Liver (tissue), 3 donors: ENCODE results near the gene NFKB2.

ENCODE experiments used
- CTCF ChIP-seq: fragments of 150-350 bp; IDR thresholded peaks from 2 replicates; pipeline ENCODE4 v1.5.1; 2017; ENCODE audit warnings: improper control_type of control experiment, low read depth, low read length; ENCODE audit not compliant: missing input control
- EGR1 ChIP-seq, 2 donors: IDR thresholded peaks; 2 replicates each; pipeline ENCODE4 v1.6.1; 2016 to 2018; ENCODE audit warnings: antibody characterized with exemption in 2 of 2, low read depth in 2 of 2
- RAD21 ChIP-seq, 2 donors: IDR thresholded peaks; 2 replicates each; pipeline ENCODE4 v1.6.1; 2016; ENCODE audit warnings: antibody characterized with exemption in 2 of 2, mild to moderate bottlenecking in 2 of 2
- SP1 ChIP-seq: IDR thresholded peaks from 2 replicates; pipeline ENCODE4 v1.6.1; 2018; ENCODE audit warnings: antibody characterized with exemption, mild to moderate bottlenecking
- TF ChIP-seq, protein P1 (sequence below): IDR thresholded peaks from 2 replicates; pipeline ENCODE4 v1.6.1; 2016; ENCODE audit warnings: antibody characterized with exemption
- TF ChIP-seq, protein P2 (sequence below): IDR thresholded peaks from 2 replicates; pipeline ENCODE4 v1.6.1; 2016; ENCODE audit warnings: antibody characterized with exemption, mild to moderate bottlenecking
- TF ChIP-seq, protein P3 (sequence below): IDR thresholded peaks from 2 replicates; pipeline ENCODE4 v1.6.1; 2016; ENCODE audit warnings: antibody characterized with exemption
- donor health status: healthy.
- donor health status: healthy.

GRCh38 chr10:102429468-102429867 lies 34.0 kb downstream of the NFKB2 start:
- no peak for TF ChIP-seq CTCF
- TF ChIP-seq RAD21 (IDR thresholded peaks at IDR 0.05): no peak
- TF ChIP-seq, protein P1, sequence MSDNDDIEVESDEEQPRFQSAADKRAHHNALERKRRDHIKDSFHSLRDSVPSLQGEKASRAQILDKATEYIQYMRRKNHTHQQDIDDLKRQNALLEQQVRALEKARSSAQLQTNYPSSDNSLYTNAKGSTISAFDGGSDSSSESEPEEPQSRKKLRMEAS: no peak
- TF ChIP-seq EGR1 (IDR thresholded peaks at IDR 0.05; ENCODE audit: low read depth in 2 of 2): no peak
- TF ChIP-seq SP1: no peak
- TF ChIP-seq, protein P2, sequence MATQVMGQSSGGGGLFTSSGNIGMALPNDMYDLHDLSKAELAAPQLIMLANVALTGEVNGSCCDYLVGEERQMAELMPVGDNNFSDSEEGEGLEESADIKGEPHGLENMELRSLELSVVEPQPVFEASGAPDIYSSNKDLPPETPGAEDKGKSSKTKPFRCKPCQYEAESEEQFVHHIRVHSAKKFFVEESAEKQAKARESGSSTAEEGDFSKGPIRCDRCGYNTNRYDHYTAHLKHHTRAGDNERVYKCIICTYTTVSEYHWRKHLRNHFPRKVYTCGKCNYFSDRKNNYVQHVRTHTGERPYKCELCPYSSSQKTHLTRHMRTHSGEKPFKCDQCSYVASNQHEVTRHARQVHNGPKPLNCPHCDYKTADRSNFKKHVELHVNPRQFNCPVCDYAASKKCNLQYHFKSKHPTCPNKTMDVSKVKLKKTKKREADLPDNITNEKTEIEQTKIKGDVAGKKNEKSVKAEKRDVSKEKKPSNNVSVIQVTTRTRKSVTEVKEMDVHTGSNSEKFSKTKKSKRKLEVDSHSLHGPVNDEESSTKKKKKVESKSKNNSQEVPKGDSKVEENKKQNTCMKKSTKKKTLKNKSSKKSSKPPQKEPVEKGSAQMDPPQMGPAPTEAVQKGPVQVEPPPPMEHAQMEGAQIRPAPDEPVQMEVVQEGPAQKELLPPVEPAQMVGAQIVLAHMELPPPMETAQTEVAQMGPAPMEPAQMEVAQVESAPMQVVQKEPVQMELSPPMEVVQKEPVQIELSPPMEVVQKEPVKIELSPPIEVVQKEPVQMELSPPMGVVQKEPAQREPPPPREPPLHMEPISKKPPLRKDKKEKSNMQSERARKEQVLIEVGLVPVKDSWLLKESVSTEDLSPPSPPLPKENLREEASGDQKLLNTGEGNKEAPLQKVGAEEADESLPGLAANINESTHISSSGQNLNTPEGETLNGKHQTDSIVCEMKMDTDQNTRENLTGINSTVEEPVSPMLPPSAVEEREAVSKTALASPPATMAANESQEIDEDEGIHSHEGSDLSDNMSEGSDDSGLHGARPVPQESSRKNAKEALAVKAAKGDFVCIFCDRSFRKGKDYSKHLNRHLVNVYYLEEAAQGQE: no peak
- TF ChIP-seq, protein P3, sequence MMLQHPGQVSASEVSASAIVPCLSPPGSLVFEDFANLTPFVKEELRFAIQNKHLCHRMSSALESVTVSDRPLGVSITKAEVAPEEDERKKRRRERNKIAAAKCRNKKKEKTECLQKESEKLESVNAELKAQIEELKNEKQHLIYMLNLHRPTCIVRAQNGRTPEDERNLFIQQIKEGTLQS: no peak
